Measurements from ENCODE around the gene MAPKAPK2. TPM values are rescaled to one million over a fixed set of nuclear protein-coding genes. Genes with fewer than 3 reads are reported as not detected.

Gene MAPKAPK2
- total RNA-seq, 1 experiment from 2014 or later, result 96.8 TPM

DNA sequence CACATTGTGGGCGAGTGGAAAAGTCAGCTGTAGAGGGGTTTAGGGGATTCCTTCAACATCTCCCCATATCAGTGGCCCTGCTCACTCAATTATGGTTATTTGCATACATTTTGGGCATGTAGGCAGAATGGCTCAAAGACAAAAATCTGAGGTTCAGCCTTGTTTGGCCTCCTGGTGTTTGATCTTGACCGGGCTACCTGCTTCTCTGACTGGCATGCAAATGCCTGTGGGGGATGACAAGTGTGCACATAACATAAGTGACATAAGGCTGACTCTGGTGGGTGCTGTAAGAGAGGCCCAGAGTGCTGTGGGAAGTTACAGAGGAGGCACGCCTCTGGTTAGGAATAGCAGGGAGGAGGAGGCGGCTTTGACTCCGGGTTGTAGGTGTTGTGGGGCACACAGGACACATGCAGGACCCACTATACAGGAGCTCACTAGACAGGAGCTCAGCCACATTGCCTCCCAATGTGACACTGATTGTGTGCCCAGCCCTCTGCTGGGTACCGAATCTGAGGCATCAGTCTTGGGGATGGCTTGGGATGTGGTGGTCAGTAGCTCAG lies 56.5 kb downstream of the MAPKAPK2 start:
- no peaks in the 10 kb centered on the region for H3K4me1 ChIP-seq
- no peak for DNase-seq
- H3K27me3 ChIP-seq (replicated peaks; ENCODE audit: control insufficient read depth, insufficient read depth, low read length), result no peaks in the 10 kb centered on the region
- Mint-ChIP-seq H3K36me3 (ENCODE audit: insufficient read depth, unreplicated experiment) (peaks cover 17% of the 10 kb centered on the region), H3K4me3 (ENCODE audit: unreplicated experiment) (no peak overlapping the region), H3K4me1 (ENCODE audit: low read depth, unreplicated experiment) (peaks cover 21% of the 10 kb centered on the region), H3K27me3 (ENCODE audit: insufficient read depth, unreplicated experiment) (no peaks in the 10 kb centered on the region), H3K27ac (ENCODE audit: unreplicated experiment) (no peak overlapping the region), H3K9me3 (ENCODE audit: unreplicated experiment) (no peaks in the 10 kb centered on the region)
- no TSS peak for BruUV-seq (replicated peaks)
- no peaks in the 10 kb centered on the region; the same call in 1 of the 2 replicates for H3K36me3 ChIP-seq (ENCODE audit: control insufficient read depth, insufficient read depth, low read length)
- TF ChIP-seq, protein P1, sequence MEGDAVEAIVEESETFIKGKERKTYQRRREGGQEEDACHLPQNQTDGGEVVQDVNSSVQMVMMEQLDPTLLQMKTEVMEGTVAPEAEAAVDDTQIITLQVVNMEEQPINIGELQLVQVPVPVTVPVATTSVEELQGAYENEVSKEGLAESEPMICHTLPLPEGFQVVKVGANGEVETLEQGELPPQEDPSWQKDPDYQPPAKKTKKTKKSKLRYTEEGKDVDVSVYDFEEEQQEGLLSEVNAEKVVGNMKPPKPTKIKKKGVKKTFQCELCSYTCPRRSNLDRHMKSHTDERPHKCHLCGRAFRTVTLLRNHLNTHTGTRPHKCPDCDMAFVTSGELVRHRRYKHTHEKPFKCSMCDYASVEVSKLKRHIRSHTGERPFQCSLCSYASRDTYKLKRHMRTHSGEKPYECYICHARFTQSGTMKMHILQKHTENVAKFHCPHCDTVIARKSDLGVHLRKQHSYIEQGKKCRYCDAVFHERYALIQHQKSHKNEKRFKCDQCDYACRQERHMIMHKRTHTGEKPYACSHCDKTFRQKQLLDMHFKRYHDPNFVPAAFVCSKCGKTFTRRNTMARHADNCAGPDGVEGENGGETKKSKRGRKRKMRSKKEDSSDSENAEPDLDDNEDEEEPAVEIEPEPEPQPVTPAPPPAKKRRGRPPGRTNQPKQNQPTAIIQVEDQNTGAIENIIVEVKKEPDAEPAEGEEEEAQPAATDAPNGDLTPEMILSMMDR (IDR thresholded peaks at IDR 0.05; ENCODE audit: insufficient read depth in 1 of 2, low read depth in 1 of 2, low read length in 1 of 2, severe bottlenecking in 1 of 2, unreplicated experiment in 1 of 2), result no peak
- intact Hi-C loops (cut with micrococcal nuclease; ENCODE audit: unreplicated experiment), result no loop called here
- no peak overlapping the region for H3K4me3 ChIP-seq (ENCODE audit: low read depth, low read length)
- ChIA-PET CTCF (interaction anchor here (1.2 kb wide), 1 partner anchor 171 kb away, joined by 3 read pairs; no protein-coding TSS in a partner anchor), POLR2A (no interaction called here)
- H3K9me3 ChIP-seq, result no peaks in the 10 kb centered on the region

DNA sequence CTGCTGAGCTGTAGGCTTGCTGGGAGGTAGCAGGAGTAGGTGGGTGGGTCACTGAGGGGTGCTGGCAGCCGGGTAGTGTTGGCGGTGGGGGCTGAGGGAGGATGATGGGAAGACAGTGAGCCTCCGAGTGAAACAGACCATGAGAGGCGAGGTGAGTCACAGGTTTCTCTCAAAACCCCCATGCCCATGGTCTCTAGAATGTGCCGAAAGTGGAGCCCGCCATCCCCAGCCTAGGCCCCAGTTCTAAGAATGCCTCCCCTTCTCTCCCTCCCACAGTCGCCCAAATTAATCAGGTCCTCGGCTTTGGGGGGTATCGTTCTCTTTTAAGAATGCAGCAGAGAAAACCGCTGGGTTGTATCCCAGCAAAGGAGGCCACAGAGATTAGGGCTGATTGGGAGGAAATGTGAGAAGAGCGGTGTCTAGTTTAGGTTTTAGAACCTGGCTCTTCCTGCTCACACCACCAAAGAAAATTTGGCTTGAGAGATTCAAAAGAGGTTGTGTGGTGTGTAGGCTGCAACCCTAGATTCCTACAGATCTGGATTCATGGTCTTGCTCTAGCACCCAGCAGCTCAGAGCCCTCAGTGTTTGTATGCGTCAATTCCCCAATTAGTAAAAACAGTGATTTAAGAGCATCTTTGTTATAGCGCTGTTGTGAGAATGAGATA lies 58.1 kb downstream of the MAPKAPK2 start:
- Histone ChIP-seq H3K36me3 (ENCODE audit: control insufficient read depth, insufficient read depth, low read length) (no peaks in the 10 kb centered on the region), H3K9me3 (no peaks in the 10 kb centered on the region), H3K4me1 (no peaks in the 10 kb centered on the region), H3K27me3 (replicated peaks; ENCODE audit: control insufficient read depth, insufficient read depth, low read length) (no peaks in the 10 kb centered on the region), H3K4me3 (ENCODE audit: low read depth, low read length) (no peak overlapping the region)
- Mint-ChIP-seq H3K9me3 (ENCODE audit: unreplicated experiment) (no peaks in the 10 kb centered on the region), H3K4me3 (ENCODE audit: unreplicated experiment) (no peak overlapping the region), H3K27me3 (ENCODE audit: insufficient read depth, unreplicated experiment) (no peaks in the 10 kb centered on the region), H3K4me1 (ENCODE audit: low read depth, unreplicated experiment) (peaks cover 16% of the 10 kb centered on the region), H3K36me3 (ENCODE audit: insufficient read depth, unreplicated experiment) (peaks cover 10% of the 10 kb centered on the region), H3K27ac (ENCODE audit: unreplicated experiment) (no peak overlapping the region)
- TF ChIP-seq, protein P1 (IDR thresholded peaks at IDR 0.05; ENCODE audit: insufficient read depth in 1 of 2, low read depth in 1 of 2, low read length in 1 of 2, severe bottlenecking in 1 of 2, unreplicated experiment in 1 of 2), result no peak
- ChIA-PET POLR2A (no interaction called here), CTCF (interaction anchor here (0.6 kb wide), 1 partner anchor 163 kb away, joined by 4 read pairs; no protein-coding TSS in a partner anchor)
- intact Hi-C loops (cut with micrococcal nuclease; ENCODE audit: unreplicated experiment), result no loop called here
- DNase-seq, result no peak
- no TSS peak for BruUV-seq (replicated peaks)

DNA sequence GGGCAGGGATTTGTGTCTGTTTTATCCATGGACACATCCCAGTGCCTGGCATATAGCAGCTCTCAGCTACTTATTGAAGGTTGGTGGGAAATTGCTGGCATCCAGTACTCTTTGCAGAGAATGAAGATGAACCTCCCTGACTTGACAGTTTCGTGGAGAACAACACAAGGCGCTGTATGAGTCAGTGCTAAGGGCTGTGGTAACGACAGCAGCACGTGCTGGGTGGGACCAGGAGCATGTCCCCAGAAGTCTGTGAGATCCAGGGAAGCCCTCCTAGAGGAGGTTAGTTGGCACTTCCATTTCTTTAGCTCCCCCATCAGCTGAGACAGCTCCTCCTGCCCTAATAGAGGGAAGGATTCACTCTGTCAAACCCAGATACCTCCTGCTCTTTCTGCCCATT lies 60.0 kb downstream of the MAPKAPK2 start:
- no peak for DNase-seq
- H3K27me3 ChIP-seq (replicated peaks; ENCODE audit: control insufficient read depth, insufficient read depth, low read length), result no peaks in the 10 kb centered on the region
- peaks cover 7% of the 10 kb centered on the region for H3K36me3 Mint-ChIP-seq (ENCODE audit: insufficient read depth, unreplicated experiment)
- no peaks in the 10 kb centered on the region for H3K36me3 ChIP-seq (ENCODE audit: control insufficient read depth, insufficient read depth, low read length)
- H3K4me1 Mint-ChIP-seq (ENCODE audit: low read depth, unreplicated experiment), result no peaks in the 10 kb centered on the region
- ChIA-PET CTCF (no interaction called here), POLR2A (no interaction called here)
- no peaks in the 10 kb centered on the region for H3K9me3 Mint-ChIP-seq (ENCODE audit: unreplicated experiment)
- H3K4me1 ChIP-seq, result no peaks in the 10 kb centered on the region
- H3K27ac Mint-ChIP-seq (ENCODE audit: unreplicated experiment), result no peak overlapping the region
- H3K9me3 ChIP-seq, result no peaks in the 10 kb centered on the region
- TF ChIP-seq, protein P1 (IDR thresholded peaks at IDR 0.05; ENCODE audit: insufficient read depth in 1 of 2, low read depth in 1 of 2, low read length in 1 of 2, severe bottlenecking in 1 of 2, unreplicated experiment in 1 of 2), result no peak
- H3K27me3 Mint-ChIP-seq (ENCODE audit: insufficient read depth, unreplicated experiment), result no peaks in the 10 kb centered on the region
- no peak overlapping the region for H3K4me3 ChIP-seq (ENCODE audit: low read depth, low read length)
- H3K4me3 Mint-ChIP-seq (ENCODE audit: unreplicated experiment), result no peak overlapping the region
- BruUV-seq (replicated peaks), result no TSS peak
- intact Hi-C loops (cut with micrococcal nuclease; ENCODE audit: unreplicated experiment), result no loop called here
